DLD1 (cell line): ENCODE results near the gene MIGA2.

Experiments used
- in situ Hi-C: cut with HindIII; loops from 2 replicates; pipeline ENCODE4 v1.10.0; 2017; ENCODE audit warnings: low sequenced_read_pairs

Gene MIGA2

DNA sequence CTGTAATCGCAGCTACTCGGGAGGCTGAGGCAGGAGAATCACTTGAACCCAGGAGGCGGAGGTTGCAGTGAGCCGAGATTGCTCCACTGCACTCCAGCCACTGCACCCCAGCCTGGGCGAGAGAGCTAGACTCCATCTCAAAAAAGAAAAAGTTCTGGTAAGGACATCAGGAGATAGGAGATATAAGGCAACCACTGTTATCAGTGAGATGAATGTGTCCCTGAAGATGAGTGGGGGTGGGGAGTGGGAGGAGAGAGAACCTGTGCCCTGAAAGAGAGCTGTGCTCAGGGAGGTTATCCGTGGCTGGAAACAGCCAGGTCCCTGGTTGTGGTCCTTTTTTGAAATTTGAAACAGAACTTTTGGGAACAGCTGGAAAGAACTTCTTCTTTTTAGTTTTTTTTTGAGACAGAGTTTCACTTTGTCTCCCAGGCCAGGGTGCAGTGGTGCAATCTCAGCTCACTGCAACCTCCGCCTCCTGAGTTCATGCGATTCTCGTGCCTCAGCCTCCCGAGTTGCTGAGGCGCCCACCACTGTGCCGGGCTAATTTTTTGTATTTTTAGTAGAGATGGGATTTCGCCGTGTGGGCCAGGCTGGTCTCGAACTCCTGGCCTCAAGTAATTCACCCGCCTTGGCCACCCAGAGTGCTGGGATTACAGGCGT, 77.3 kb downstream of the MIGA2 start:
- in situ Hi-C loops: no loop called here

DNA sequence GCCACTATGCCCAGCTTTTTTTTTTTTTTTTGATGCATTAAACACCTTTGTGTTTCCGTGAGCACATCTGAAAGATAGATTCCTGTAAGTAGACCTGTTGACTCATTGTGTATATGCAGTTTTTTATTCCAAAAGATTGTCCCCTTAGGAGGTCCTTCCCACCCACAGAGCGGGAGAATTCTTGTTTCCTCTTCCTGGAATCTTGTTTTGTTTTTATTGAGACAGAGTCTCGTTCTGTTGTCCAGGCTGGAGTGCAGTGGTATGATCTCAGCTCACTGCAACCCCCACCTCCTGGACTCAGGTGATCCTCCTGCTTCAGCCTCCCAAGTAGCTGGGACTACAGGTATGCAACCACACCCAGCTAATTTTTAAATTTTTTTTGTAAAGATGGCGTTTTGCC, 82.4 kb downstream of the MIGA2 start:
- in situ Hi-C loops: no loop called here

DNA sequence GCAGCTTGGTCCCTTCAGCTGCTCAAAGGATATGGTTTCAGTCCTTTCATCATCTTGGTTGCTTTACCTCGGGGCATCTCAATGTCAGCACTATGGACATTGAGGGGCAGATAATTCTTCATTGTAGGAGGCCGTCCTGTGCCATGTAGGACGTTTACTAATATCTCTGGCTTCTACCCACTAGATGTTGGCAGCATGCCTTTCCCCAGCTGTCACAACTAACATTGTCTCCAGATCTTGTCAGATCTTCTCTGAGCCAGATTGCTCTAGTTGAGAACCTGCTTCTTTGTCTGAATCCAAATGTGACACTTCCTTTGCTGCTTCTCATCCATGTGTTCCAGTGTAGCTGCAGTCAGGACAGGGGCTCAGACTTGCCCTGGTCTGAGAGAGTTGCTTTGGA, 85.1 kb downstream of the MIGA2 start:
- in situ Hi-C loops: no loop called here
